ENCODE results near the gene ADAMTS6.

Gene ADAMTS6

DNA sequence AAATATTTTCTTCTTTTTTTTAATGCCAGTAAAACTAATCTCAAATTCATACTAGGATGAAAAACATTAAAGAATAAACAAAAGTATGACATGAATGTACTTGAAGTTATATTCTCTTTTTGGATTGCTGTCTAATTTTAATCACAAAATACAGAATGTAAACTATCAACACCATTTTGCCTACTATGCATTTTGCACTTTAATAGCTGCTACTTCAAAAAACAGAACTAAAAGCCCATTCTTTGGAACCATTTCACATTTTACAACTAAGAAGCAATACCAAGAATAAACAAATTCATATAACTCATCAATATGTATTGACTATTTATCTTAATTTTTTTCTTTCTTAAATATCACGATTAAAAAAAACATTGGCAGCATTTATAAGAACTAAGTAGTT lies 58.1 kb downstream of the ADAMTS6 start:
- Histone ChIP-seq H3K4me2 (ENCODE audit: low read length) (no peak overlapping the region), H3K79me2 (ENCODE audit: control insufficient read depth, insufficient read depth, low read length, poor library complexity) (no peaks in the 10 kb centered on the region), H4K12ac (ENCODE audit: low read depth, low read length) (no peak overlapping the region), H2BK120ac (ENCODE audit: insufficient read depth, low read length, poor library complexity) (no peak overlapping the region), H2AFZ (ENCODE audit: insufficient read depth, low read length, poor library complexity) (no peak overlapping the region), H4K91ac (ENCODE audit: low read depth, low read length) (no peak overlapping the region), H3K79me1 (ENCODE audit: low read length) (no peaks in the 10 kb centered on the region), H3K9me3 (ENCODE audit: insufficient read depth, low read depth, low read length) (no peaks in the 10 kb centered on the region), H2BK12ac (ENCODE audit: low read length) (no peak overlapping the region), H3K36me3 (ENCODE audit: control insufficient read depth in 1 of 2, insufficient read depth in 2 of 2, low read length in 2 of 2) (peaks cover 5 to 9% of the 10 kb centered on the region in 2 experiments), H3K4me3 (ENCODE audit: low read depth, low read length) (no peak overlapping the region), H2AK5ac (ENCODE audit: low read length) (no peak overlapping the region), H3K27ac (ENCODE audit: low read depth, low read length) (no peak overlapping the region), H3K4ac (ENCODE audit: low read depth, low read length) (no peak overlapping the region), H3K9ac (ENCODE audit: low read length) (no peak overlapping the region), H3K27me3 (ENCODE audit: insufficient read depth, low read length) (no peaks in the 10 kb centered on the region), H4K8ac (ENCODE audit: low read depth, low read length) (no peak overlapping the region), H2BK5ac (ENCODE audit: low read depth, low read length, poor library complexity) (no peak overlapping the region), H3K4me1 (ENCODE audit: control insufficient read depth in 1 of 2, insufficient read depth in 2 of 2, low read length in 2 of 2) (no peaks in the 10 kb centered on the region), H3K14ac (ENCODE audit: low read length) (no peak overlapping the region), H3K18ac (ENCODE audit: low read length) (no peak overlapping the region), H3K23ac (ENCODE audit: low read length) (no peak overlapping the region)
- WGBS (ENCODE audit: extremely low coverage, insufficient coverage, insufficient read length): no CpG with 5 or more reads among the region's 1 CpG
- DNase-seq: no peak

DNA sequence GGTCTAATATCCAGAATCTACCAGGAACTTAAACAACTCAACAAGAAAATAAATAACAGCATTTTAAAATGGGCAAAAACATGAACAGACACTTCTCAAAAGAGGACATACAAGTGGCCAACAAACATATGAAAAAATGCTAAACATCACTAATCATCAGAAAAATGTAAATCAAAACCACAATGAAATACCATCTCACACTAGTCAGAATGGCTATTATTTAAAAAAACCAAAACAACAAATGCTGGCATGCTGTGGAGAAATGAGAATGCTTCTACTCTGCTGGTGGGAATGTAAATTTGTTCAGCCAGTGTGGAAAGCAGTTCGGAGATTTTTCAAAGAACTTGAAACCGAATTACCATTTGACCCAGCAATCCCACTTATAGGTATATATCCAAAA lies 63.1 kb downstream of the ADAMTS6 start:
- H4K8ac ChIP-seq (ENCODE audit: low read depth, low read length): no peak overlapping the region

DNA sequence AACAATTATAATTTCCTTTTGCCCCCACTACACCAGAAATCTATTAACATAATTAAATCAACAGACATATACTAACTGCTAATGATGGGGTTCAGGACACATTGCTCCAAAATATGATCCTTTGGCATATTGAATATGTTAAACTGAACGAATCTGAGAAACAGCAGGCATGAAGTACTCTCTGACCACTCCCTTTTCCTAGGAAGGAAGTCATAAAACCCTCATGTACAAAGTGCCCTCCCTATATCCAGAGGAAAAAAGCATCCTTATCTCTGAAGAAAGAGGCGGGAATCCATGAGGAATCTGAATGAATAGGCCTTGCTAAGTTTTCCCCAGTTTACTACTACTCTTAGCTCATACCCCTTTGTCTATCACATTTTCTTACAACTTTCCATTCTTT lies 67.9 kb downstream of the ADAMTS6 start:
- Histone ChIP-seq H3K9me3 (ENCODE audit: insufficient read depth, low read depth, low read length) (no peaks in the 10 kb centered on the region), H3K4me1 (ENCODE audit: control insufficient read depth in 1 of 2, insufficient read depth in 2 of 2, low read length in 2 of 2) (peaks cover 0 to 1% of the 10 kb centered on the region in 2 experiments), H2BK12ac (ENCODE audit: low read length) (no peak overlapping the region), H4K8ac (ENCODE audit: low read depth, low read length) (no peak overlapping the region), H2BK120ac (ENCODE audit: insufficient read depth, low read length, poor library complexity) (no peak overlapping the region), H3K79me2 (ENCODE audit: control insufficient read depth, insufficient read depth, low read length, poor library complexity) (no peaks in the 10 kb centered on the region), H4K12ac (ENCODE audit: low read depth, low read length) (no peak overlapping the region), H3K9ac (ENCODE audit: low read length) (no peak overlapping the region), H3K27ac (ENCODE audit: low read depth, low read length) (no peak overlapping the region), H2AK5ac (ENCODE audit: low read length) (no peak overlapping the region), H3K4me3 (ENCODE audit: low read depth, low read length) (no peak overlapping the region), H3K14ac (ENCODE audit: low read length) (no peak overlapping the region), H3K36me3 (ENCODE audit: control insufficient read depth in 1 of 2, insufficient read depth in 2 of 2, low read length in 2 of 2) (peaks cover 12 to 14% of the 10 kb centered on the region in 2 experiments), H3K18ac (ENCODE audit: low read length) (no peak overlapping the region), H4K91ac (ENCODE audit: low read depth, low read length) (no peak overlapping the region), H3K27me3 (ENCODE audit: insufficient read depth, low read length) (no peaks in the 10 kb centered on the region), H2BK5ac (ENCODE audit: low read depth, low read length, poor library complexity) (no peak overlapping the region), H3K23ac (ENCODE audit: low read length) (no peak overlapping the region), H3K4ac (ENCODE audit: low read depth, low read length) (no peak overlapping the region), H2AFZ (ENCODE audit: insufficient read depth, low read length, poor library complexity) (no peak overlapping the region), H3K79me1 (ENCODE audit: low read length) (no peaks in the 10 kb centered on the region), H3K4me2 (ENCODE audit: low read length) (no peak overlapping the region)
- WGBS (ENCODE audit: extremely low coverage, insufficient coverage, insufficient read length): no CpG with 5 or more reads among the region's 2 CpGs
- DNase-seq: no peak

More for the DNA sequence above, 63.1 kb downstream of the ADAMTS6 start:
- DNase-seq: peak in 1 of 2 donors; percentile 51
- Histone ChIP-seq H3K4me3 (ENCODE audit: low read depth, low read length) (no peak overlapping the region), H4K12ac (ENCODE audit: low read depth, low read length) (no peak overlapping the region), H2AFZ (ENCODE audit: insufficient read depth, low read length, poor library complexity) (no peak overlapping the region), H3K23ac (ENCODE audit: low read length) (no peak overlapping the region), H2BK120ac (ENCODE audit: insufficient read depth, low read length, poor library complexity) (no peak overlapping the region), H2BK12ac (ENCODE audit: low read length) (no peak overlapping the region), H3K27me3 (ENCODE audit: insufficient read depth, low read length) (no peaks in the 10 kb centered on the region), H2AK5ac (ENCODE audit: low read length) (no peak overlapping the region), H3K4ac (ENCODE audit: low read depth, low read length) (no peak overlapping the region), H3K9ac (ENCODE audit: low read length) (no peak overlapping the region), H3K9me3 (ENCODE audit: insufficient read depth, low read depth, low read length) (no peaks in the 10 kb centered on the region), H3K18ac (ENCODE audit: low read length) (no peak overlapping the region), H3K79me2 (ENCODE audit: control insufficient read depth, insufficient read depth, low read length, poor library complexity) (no peaks in the 10 kb centered on the region), H3K4me1 (ENCODE audit: control insufficient read depth in 1 of 2, insufficient read depth in 2 of 2, low read length in 2 of 2) (peaks cover 0 to 1% of the 10 kb centered on the region in 2 experiments), H4K91ac (ENCODE audit: low read depth, low read length) (no peak overlapping the region), H3K27ac (ENCODE audit: low read depth, low read length) (no peak overlapping the region), H3K79me1 (ENCODE audit: low read length) (no peaks in the 10 kb centered on the region), H2BK5ac (ENCODE audit: low read depth, low read length, poor library complexity) (no peak overlapping the region), H3K4me2 (ENCODE audit: low read length) (no peak overlapping the region), H3K36me3 (ENCODE audit: control insufficient read depth in 1 of 2, insufficient read depth in 2 of 2, low read length in 2 of 2) (peaks cover 10 to 16% of the 10 kb centered on the region in 2 experiments), H3K14ac (ENCODE audit: low read length) (no peak overlapping the region)
- no CpG with 5 or more reads among the region's 2 CpGs for WGBS (ENCODE audit: extremely low coverage, insufficient coverage, insufficient read length)

DNA sequence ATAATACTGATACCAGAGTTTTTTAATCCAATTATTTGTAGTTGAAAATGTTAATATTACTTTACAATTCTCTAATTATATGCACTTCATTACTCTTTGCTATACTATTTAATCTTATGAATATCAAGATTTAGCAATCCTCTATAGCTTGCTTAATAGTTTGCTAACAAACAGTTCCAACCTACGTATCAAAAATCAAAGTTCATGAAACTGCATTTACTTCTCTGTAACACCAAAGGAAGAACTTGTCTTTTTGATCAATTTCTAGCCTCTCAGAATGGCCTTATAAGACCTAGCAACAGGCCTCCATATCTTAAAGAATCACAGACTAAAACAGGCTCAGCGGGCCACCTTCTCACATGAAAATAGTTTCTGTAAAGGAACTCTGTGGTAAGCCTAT lies 68.9 kb downstream of the ADAMTS6 start:
- Histone ChIP-seq H3K79me1 (ENCODE audit: low read length) (no peaks in the 10 kb centered on the region), H3K18ac (ENCODE audit: low read length) (no peak overlapping the region), H2BK12ac (ENCODE audit: low read length) (no peak overlapping the region), H3K4me2 (ENCODE audit: low read length) (no peak overlapping the region), H2AFZ (ENCODE audit: insufficient read depth, low read length, poor library complexity) (no peak overlapping the region), H2AK5ac (ENCODE audit: low read length) (no peak overlapping the region), H3K4me3 (ENCODE audit: low read depth, low read length) (no peak overlapping the region), H3K27me3 (ENCODE audit: insufficient read depth, low read length) (no peaks in the 10 kb centered on the region), H3K36me3 (ENCODE audit: control insufficient read depth in 1 of 2, insufficient read depth in 2 of 2, low read length in 2 of 2) (peaks cover 12 to 14% of the 10 kb centered on the region in 2 experiments), H3K27ac (ENCODE audit: low read depth, low read length) (no peak overlapping the region), H4K8ac (ENCODE audit: low read depth, low read length) (no peak overlapping the region), H2BK120ac (ENCODE audit: insufficient read depth, low read length, poor library complexity) (no peak overlapping the region), H3K14ac (ENCODE audit: low read length) (no peak overlapping the region), H3K4ac (ENCODE audit: low read depth, low read length) (no peak overlapping the region), H3K79me2 (ENCODE audit: control insufficient read depth, insufficient read depth, low read length, poor library complexity) (no peaks in the 10 kb centered on the region), H3K9me3 (ENCODE audit: insufficient read depth, low read depth, low read length) (no peaks in the 10 kb centered on the region), H4K91ac (ENCODE audit: low read depth, low read length) (no peak overlapping the region), H3K9ac (ENCODE audit: low read length) (no peak overlapping the region), H4K12ac (ENCODE audit: low read depth, low read length) (no peak overlapping the region), H3K4me1 (ENCODE audit: control insufficient read depth in 1 of 2, insufficient read depth in 2 of 2, low read length in 2 of 2) (peaks cover 0 to 1% of the 10 kb centered on the region in 2 experiments), H2BK5ac (ENCODE audit: low read depth, low read length, poor library complexity) (no peak overlapping the region), H3K23ac (ENCODE audit: low read length) (no peak overlapping the region)
- WGBS (ENCODE audit: extremely low coverage, insufficient coverage, insufficient read length): no CpG with 5 or more reads among the region's 2 CpGs
- no peak for DNase-seq
